Mucosa of descending colon (tissue), 3 donors: ENCODE measurements around the gene C1QL1. TPM values are rescaled to one million over a fixed set of nuclear protein-coding genes. Genes with fewer than 3 reads are reported as not detected.

ENCODE experiments used
- ATAC-seq: fragments of 200-7000 bp; cut with Tn5 transposase; one replicate; pipeline ENCODE4 v1.9.1; 2020; ENCODE audit warnings: mild to moderate bottlenecking, moderate library complexity
- DNase-seq, 3 donors: peaks; one replicate each; pipeline ENCODE4 v3.0.0-alpha.2; 2020
- H3K36me3 ChIP-seq: fragments of 200-600 bp; one replicate; pipeline ENCODE4 v1.8.0; 2021; ENCODE audit warnings: low read depth, mild to moderate bottlenecking
- H3K4me1 ChIP-seq: fragments of 200-600 bp; one replicate; pipeline ENCODE4 v1.8.0; 2021; ENCODE audit warnings: low read depth, mild to moderate bottlenecking
- H3K4me3 ChIP-seq: fragments of 200-600 bp; one replicate; pipeline ENCODE4 v1.8.0; 2021; ENCODE audit warnings: mild to moderate bottlenecking
- H3K9me3 ChIP-seq: fragments of 200-600 bp; one replicate; pipeline ENCODE4 v1.8.0; 2021; ENCODE audit warnings: mild to moderate bottlenecking
- intact Hi-C, 2 donors: fragments of 100-400 bp; cut with DNase I in 1 of 2; cut with micrococcal nuclease in 1 of 2; formaldehyde crosslinking; loops; one replicate each; pipeline versions ENCODE4 v1.11.0 to v1.11.1; 2022; cut with DNase I, micrococcal nuclease
- total RNA-seq, 3 donors: library from RNA; stranded (reverse); fragmentation: NEBNext Ultra II Directional in 2 of 3; extraction: Animal tissue kit (Norgen Biotek cat#: 25700) in 2 of 3; gene quantifications; one replicate each; pipeline versions ENCODE4 v1.2.1 to v1.2.4, GENCODE V29; 2021 to 2023
- TF ChIP-seq, protein P1 (sequence below): fragments of 200-600 bp; IDR thresholded peaks from one replicate; pipeline ENCODE4 v1.8.0; 2022; ENCODE audit warnings: antibody characterized with exemption, mild to moderate bottlenecking
- donor health status: DM: no; HTN: no; CAD: no; lungs with moderate emphysema.
- donor health status: DM: no; HTN: no; CAD: no.
- donor health status: DM: no; HTN: yes; CAD: no.

Gene C1QL1
- total RNA-seq, 3 donors from 2014 or later, result 0.29 to 6.5 (median 0.60) TPM

DNA sequence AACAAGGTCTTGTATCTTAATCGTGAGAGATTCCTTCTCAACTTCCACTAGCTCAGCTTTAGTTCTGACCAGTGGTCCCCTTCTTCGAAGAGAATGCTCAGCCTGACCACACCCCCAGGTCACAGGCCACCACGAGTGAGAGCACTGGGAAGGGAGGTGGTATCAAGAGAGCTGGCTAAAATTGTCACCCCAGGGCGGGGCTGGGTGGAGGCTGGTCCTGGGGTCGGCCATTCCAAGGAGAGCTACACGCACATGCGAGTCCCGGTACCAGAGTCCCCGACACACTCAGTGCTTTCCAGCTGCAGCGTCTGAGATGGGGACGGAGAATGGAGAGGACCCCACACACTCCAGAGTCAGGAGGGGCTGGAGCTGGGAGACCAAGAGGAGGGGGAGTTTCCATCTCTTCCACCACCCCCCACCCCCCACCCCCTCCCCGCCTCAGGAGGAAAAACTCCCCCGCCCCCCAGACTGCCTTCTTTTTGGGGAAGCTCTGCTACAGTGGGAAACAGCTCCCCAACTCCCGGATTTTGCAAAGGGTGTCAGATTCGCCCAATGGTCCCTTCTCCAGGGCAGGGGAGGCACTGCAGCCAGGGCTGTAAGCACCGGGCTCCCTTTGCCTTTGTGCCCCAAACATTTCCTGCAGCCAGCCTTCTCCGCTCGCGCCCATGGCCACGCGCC is 1.6 kb downstream of the C1QL1 start:
- no peak for DNase-seq
- Histone ChIP-seq H3K36me3 (no peaks in the 10 kb centered on the region), H3K4me3 (no peak overlapping the region), H3K9me3 (no peaks in the 10 kb centered on the region), H3K4me1 (peaks cover 23% of the 10 kb centered on the region)
- TF ChIP-seq, protein P1, sequence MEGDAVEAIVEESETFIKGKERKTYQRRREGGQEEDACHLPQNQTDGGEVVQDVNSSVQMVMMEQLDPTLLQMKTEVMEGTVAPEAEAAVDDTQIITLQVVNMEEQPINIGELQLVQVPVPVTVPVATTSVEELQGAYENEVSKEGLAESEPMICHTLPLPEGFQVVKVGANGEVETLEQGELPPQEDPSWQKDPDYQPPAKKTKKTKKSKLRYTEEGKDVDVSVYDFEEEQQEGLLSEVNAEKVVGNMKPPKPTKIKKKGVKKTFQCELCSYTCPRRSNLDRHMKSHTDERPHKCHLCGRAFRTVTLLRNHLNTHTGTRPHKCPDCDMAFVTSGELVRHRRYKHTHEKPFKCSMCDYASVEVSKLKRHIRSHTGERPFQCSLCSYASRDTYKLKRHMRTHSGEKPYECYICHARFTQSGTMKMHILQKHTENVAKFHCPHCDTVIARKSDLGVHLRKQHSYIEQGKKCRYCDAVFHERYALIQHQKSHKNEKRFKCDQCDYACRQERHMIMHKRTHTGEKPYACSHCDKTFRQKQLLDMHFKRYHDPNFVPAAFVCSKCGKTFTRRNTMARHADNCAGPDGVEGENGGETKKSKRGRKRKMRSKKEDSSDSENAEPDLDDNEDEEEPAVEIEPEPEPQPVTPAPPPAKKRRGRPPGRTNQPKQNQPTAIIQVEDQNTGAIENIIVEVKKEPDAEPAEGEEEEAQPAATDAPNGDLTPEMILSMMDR, result no peak
- intact Hi-C loops, result no loop called here
- no peak for ATAC-seq

DNA sequence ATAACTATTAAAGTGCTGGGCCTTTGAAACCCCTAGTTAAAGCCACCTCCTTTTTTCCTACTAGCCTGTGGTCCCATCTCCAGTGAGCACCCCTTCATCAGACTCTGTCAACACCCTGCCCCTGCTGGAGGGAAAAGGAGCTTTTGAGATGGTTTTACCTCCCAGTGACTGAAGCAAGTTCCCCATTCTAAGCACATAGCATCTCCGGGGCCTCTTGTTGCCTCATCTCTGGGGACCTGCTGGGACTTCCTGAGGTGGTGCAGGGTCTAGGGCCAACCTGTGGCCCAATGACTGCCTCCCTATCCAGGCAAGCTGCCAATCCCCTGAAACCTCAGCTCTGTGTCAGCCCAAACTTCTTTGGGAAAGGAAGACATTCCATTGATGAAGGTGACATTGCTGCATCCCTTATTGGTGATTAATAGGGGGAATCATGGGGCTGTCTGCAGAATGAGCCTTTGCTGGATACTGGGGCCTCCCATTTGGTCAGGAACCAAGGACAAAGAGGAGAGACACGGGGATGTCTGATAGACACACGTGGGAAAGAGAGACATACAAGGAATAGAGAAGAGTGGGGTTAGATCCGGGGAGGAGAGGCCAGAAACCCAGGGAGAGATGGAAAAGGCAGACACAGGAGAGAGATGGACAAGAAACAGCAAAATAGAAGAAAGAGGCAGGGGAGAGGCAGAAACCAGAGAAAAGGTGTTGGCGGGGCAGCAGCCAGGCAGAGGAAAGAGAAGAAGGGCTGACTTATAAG is 2.4 kb downstream of the C1QL1 start:
- H3K4me1 ChIP-seq, result peaks cover 23% of the 10 kb centered on the region
- H3K36me3 ChIP-seq, result no peaks in the 10 kb centered on the region
- TF ChIP-seq, protein P1, result no peak
- no peaks in the 10 kb centered on the region for H3K9me3 ChIP-seq
- no peak for DNase-seq
- no peak overlapping the region for H3K4me3 ChIP-seq
- ATAC-seq, result no peak
- intact Hi-C loops, result no loop called here

- TF ChIP-seq, protein P1, result no peak
- ATAC-seq, result no peak
- Histone ChIP-seq H3K4me1 (peaks cover 5% of the 10 kb centered on the region), H3K36me3 (no peaks in the 10 kb centered on the region), H3K4me3 (no peak overlapping the region), H3K9me3 (no peaks in the 10 kb centered on the region)
- no peak for DNase-seq
- intact Hi-C loops, result no loop called here
Observed at GRCh38 chr17:44961921-44962350, 6.2 kb downstream of the C1QL1 start.

- peak; percentile 26 for ATAC-seq
- TF ChIP-seq, protein P1, result no peak
- H3K4me1 ChIP-seq, result peaks cover 4% of the 10 kb centered on the region
- H3K4me3 ChIP-seq, result no peak overlapping the region
- intact Hi-C loops, result no loop called here
- DNase-seq, result no peak
- no peaks in the 10 kb centered on the region for H3K36me3 ChIP-seq
- no peaks in the 10 kb centered on the region for H3K9me3 ChIP-seq
Observed at GRCh38 chr17:44960691-44961090, 7.4 kb downstream of the C1QL1 start.

- intact Hi-C loops, result no loop called here
- peak; percentile 17 for ATAC-seq
- Histone ChIP-seq H3K36me3 (no peaks in the 10 kb centered on the region), H3K4me1 (peaks cover 4% of the 10 kb centered on the region), H3K4me3 (no peak overlapping the region), H3K9me3 (no peaks in the 10 kb centered on the region)
- DNase-seq, result no peak
- TF ChIP-seq, protein P1, result no peak
Observed at GRCh38 chr17:44959821-44960531, 8.1 kb downstream of the C1QL1 start.
